Left cardiac atrium (tissue), 4 donors: Measurements from ENCODE around the gene PLXDC1. TPM values are rescaled to one million over a fixed set of nuclear protein-coding genes. Genes with fewer than 3 reads are reported as not detected.
A peak's percentile ranks its signal among the peaks of the same experiment; 100 is the strongest.
"Not testable (repeated sequence)": the region's sequence is repeated elsewhere in the genome, so short reads cannot be mapped to it uniquely, and the experiment has no call there.

ENCODE experiments used
- ATAC-seq, 2 donors: fragments of 200-7000 bp; cut with Tn5 transposase; one replicate each; pipeline ENCODE4 v1.9.1; 2020; ENCODE audit warnings: mild to moderate bottlenecking in 2 of 2, moderate library complexity in 2 of 2
- DNase-seq: peaks from one replicate; pipeline ENCODE4 v3.0.0-alpha.2; 2020
- intact Hi-C, 2 donors: fragments of 100-400 bp; cut with DNase I; formaldehyde crosslinking; loops; one replicate each; pipeline versions ENCODE4 v1.14.1 to v1.15.1; 2022 to 2023
- total RNA-seq, 2 donors: library from RNA; stranded (reverse); fragmentation: NEBNext Ultra II Directional; extraction: Animal tissue kit (Norgen Biotek cat#: 25700); gene quantifications; one replicate each; pipeline ENCODE4 v1.2.1, GENCODE V29; 2021
- donor health status: DM: no; HTN: yes; CAD: no.
- donor health status: DM: no; HTN: yes; CAD: no; lungs with severe emphysema.
- donor health status: DM: yes; HTN: yes; CAD: no.
- donor health status: Dilated cardiomyopathy.

Gene PLXDC1
- total RNA-seq, 2 donors from 2014 or later = 7.6 to 18.0 TPM

- ATAC-seq (no peak), DNase-seq (no peak)
- intact Hi-C loops = no loop called here
Measured at GRCh38 chr17:39186481-39187002, 35.1 kb upstream of the PLXDC1 start.

- DNase-seq (no peak), ATAC-seq (no peak)
- intact Hi-C loops = no loop called here
Measured at GRCh38 chr17:39183720-39184119, 32.3 kb upstream of the PLXDC1 start.

GRCh38 chr17:39183045-39183444 lies 31.6 kb upstream of the PLXDC1 start:
- DNase-seq (no peak), ATAC-seq (no peak)
- intact Hi-C loops = no loop called here

GRCh38 chr17:39181303-39181702 lies 29.9 kb upstream of the PLXDC1 start:
- no peak for ATAC-seq
- intact Hi-C loops = no loop called here
- no peak for DNase-seq

- intact Hi-C loops = no loop called here
- DNase-seq (no peak), ATAC-seq (no peak)
Measured at GRCh38 chr17:39178536-39178935, 27.1 kb upstream of the PLXDC1 start.

- DNase-seq (no peak), ATAC-seq (peak in 1 of 2 donors; percentile 9)
- intact Hi-C loops = no loop called here
Measured at GRCh38 chr17:39177256-39177655, 25.8 kb upstream of the PLXDC1 start.

GRCh38 chr17:39175695-39176093 lies 24.3 kb upstream of the PLXDC1 start:
- DNase-seq = no peak
- no peak for ATAC-seq
- intact Hi-C loops = loop anchor here in 1 of 2 donors (2.0 kb wide), 1 partner anchor 193 kb away; no protein-coding TSS in a partner anchor

- intact Hi-C loops = loop anchor here in 1 of 2 donors (2.0 kb wide), 1 partner anchor 192 kb away; no protein-coding TSS in a partner anchor
- DNase-seq (peak; percentile 86), ATAC-seq (peak; percentile 73 to 75)
Measured at GRCh38 chr17:39174920-39175694, 23.7 kb upstream of the PLXDC1 start.

GRCh38 chr17:39173526-39174274 lies 22.3 kb upstream of the PLXDC1 start:
- intact Hi-C loops = loop anchor here in 1 of 2 donors (2.0 kb wide), 1 partner anchor 191 kb away; no protein-coding TSS in a partner anchor
- DNase-seq (no peak), ATAC-seq (no peak)

GRCh38 chr17:39173080-39173479 lies 21.6 kb upstream of the PLXDC1 start:
- ATAC-seq = no peak
- intact Hi-C loops = no loop called here
- DNase-seq = no peak

GRCh38 chr17:39171933-39172332 lies 20.5 kb upstream of the PLXDC1 start:
- intact Hi-C loops = no loop called here
- no peak for DNase-seq
- no peak for ATAC-seq

- ATAC-seq (no peak), DNase-seq (no peak)
- intact Hi-C loops = no loop called here
Measured at GRCh38 chr17:39170558-39170957, 19.1 kb upstream of the PLXDC1 start.

GRCh38 chr17:39170109-39170508 lies 18.7 kb upstream of the PLXDC1 start:
- ATAC-seq (no peak), DNase-seq (no peak)
- intact Hi-C loops = no loop called here

- DNase-seq (no peak), ATAC-seq (no peak)
- intact Hi-C loops = no loop called here
Measured at GRCh38 chr17:39169518-39169917, 18.1 kb upstream of the PLXDC1 start.

GRCh38 chr17:39169101-39169500 lies 17.7 kb upstream of the PLXDC1 start:
- no peak for ATAC-seq
- no peak for DNase-seq
- intact Hi-C loops = no loop called here

GRCh38 chr17:39168503-39168902 lies 17.1 kb upstream of the PLXDC1 start:
- intact Hi-C loops, DNase-seq, ATAC-seq: not testable (repeated sequence)

- ATAC-seq (peak; percentile 17 to 18), DNase-seq (no peak)
- intact Hi-C loops = no loop called here
Measured at GRCh38 chr17:39167476-39167875, 16.0 kb upstream of the PLXDC1 start.

GRCh38 chr17:39166437-39167335 lies 15.2 kb upstream of the PLXDC1 start:
- intact Hi-C loops = no loop called here
- DNase-seq = no peak

GRCh38 chr17:39165841-39166349 lies 14.5 kb upstream of the PLXDC1 start, which contains the start of gene ARL5C:
Gene ARL5C, minus strand, starts transcription at chr17:39166161. Its CDS starts 401 bp downstream, at chr17:39165760.
- DNase-seq (no peak), ATAC-seq (no peak)
- intact Hi-C loops = no loop called here

More at GRCh38 chr17:39166437-39167335, 15.2 kb upstream of the PLXDC1 start:
- no peak for ATAC-seq
